NCI-H1694 (cell line): ENCODE results near the gene SHF.
"Not testable (repeated sequence)": the region's sequence is repeated elsewhere in the genome, so short reads cannot be mapped to it uniquely, and the experiment has no call there.

Source experiments
- DNase-seq: peaks from one replicate; lab custom pipeline; 2025; lab: John Stamatoyannopoulos, UW

SHF gene

GRCh38 chr15:45143946-45144345 is 43.8 kb downstream of the SHF start:
- DNase-seq, result no peak

DNA sequence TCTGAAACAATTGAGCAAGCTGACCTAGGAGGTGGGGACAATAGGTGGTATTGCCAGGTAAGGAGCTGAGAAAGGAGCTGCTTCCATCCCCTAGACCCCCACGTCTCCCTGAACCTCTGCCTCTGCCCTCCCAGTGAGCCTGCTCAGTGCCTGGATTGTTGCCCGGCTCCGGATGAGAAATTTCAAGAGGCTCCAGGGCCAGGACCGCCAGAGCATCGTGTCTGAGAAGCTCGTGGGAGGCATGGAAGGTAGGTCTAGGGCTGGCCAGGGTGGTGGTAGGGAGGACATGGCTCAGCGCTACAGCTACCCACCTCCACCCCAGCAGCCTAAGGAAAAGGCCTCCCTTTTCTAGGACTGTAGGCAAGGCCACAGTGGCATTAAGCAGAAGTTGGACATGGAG is 44.7 kb downstream of the SHF start:
- DNase-seq, result no peak

- no peak for DNase-seq
Measured at GRCh38 chr15:45141386-45141785, 46.4 kb downstream of the SHF start.

DNA sequence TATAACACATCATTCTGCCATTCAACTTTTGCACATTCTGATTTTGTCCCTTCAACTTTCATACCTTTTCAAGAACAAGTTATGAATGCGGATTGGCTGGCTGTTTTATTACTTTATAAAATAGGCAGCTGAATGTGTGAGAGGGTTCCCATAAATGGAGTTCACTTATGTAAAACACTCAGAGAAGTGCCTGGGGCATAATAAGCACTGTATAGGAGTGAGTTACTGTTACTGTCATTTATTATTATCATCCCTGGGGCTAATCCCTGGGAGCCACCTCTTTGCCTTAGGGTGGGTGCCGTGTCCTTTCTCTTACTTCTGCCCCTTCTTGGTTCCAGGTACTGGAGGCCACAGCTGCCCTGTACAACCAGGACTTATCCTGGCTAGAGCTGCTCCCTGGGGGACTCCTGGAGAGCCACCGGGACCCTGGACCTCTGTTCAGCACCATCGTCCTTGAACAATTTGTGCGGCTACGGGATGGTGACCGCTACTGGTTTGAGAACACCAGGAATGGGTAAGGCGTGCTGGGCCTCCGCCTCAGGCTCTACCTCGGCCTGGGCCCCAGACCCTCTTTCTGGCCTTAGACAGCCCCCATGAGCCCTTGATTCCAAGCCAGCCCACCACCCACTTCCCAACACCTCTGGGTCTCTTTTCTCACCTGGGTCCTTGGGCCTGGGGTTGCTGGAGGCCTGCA is 47.1 kb downstream of the SHF start:
- DNase-seq, result no peak

GRCh38 chr15:45139770-45140169 is 48.0 kb downstream of the SHF start:
- no peak for DNase-seq

DNA sequence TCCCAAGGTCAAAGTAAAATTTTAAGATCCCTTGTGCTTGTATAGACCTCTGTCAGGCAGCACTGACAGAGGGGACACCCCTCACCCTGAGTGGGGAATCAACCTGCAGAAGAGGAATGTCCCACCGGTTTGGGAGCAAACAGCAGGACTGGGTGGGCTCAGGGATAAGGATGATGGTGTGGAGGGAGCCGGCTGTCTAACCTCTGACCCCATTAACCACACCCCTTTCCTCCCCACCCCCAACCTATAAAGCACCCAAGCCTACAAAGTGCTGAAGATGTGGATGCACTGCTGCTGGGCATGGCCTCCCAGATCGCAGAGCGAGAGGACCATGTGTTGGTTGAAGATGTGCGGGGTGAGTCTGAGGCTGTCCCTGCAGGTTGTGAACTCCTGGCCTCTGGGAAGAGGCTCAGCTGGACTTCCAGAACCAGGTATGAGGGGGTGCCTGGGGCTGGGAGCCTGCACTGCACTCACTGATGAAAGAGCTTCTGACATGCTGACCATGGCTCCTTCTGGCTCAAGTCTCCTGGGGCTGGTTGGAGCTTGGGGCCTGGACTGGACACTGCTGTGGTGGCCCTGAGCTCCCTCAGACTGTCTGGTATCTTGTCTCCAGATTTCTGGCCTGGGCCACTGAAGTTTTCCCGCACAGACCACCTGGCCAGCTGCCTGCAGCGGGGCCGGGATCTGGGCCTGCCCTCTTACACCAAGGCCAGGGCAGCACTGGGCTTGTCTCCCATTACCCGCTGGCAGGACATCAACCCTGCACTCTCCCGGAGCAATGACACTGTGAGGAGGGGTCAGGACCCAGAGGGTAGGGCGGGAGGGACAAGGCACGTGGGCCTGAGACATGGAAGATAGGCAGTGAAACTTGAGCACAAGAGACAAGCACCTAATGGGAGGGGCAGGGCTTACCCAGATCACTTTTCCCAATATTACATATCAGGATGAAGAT is 48.7 kb downstream of the SHF start:
- DNase-seq, result no peak

GRCh38 chr15:45137703-45138102 is 50.1 kb downstream of the SHF start:
- DNase-seq, result no peak

DNA sequence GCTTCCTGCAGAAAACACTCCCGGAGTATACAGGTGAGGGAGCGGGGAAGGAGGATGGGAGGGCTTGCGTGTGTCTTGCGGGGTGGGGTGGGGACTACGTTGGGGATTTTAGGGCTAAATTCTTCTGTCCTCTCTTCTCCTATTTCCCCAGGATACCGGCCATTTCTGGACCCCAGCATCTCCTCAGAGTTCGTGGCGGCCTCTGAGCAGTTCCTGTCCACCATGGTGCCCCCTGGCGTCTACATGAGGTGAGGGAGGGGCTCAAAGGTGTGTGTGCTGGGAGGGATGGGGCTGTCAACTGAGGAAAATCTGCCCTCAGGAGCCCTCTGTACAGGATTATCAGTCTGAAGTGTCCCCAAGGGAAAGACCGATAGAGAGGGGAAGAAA is 51.4 kb downstream of the SHF start:
- no peak for DNase-seq

DNA sequence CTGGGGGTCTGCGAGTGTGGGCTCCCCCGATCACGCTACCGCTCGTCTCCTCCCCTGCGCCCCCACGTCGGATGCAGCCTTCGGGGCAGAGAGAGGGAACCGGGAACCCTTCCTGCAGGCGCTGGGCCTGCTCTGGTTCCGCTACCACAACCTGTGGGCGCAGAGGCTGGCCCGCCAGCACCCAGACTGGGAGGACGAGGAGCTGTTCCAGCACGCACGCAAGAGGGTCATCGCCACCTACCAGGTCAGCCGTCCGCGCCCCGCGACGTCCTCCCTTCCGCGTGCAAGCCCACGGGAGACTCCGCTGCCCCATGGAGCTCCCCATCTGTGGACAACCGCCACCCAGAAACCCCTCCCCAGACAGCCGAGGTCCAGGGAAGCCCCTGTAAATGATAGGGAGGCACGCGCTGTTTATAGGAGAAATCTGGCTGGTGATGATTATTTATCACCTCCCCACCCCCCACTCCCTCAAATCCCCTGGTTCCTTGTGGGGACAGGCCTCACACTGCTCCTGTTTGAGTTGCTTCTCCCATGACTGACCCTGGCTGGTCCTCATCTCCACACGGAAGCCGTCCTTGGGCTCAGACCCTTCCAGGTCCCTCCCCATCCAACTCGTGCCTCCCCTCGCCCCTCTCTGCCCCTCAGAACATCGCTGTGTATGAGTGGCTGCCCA is 51.9 kb downstream of the SHF start:
- DNase-seq, result not testable (repeated sequence)

- DNase-seq, result no peak
Measured at GRCh38 chr15:45134682-45135604, 52.8 kb downstream of the SHF start.

GRCh38 chr15:45134046-45134445 is 53.7 kb downstream of the SHF start:
- DNase-seq, result no peak

DNA sequence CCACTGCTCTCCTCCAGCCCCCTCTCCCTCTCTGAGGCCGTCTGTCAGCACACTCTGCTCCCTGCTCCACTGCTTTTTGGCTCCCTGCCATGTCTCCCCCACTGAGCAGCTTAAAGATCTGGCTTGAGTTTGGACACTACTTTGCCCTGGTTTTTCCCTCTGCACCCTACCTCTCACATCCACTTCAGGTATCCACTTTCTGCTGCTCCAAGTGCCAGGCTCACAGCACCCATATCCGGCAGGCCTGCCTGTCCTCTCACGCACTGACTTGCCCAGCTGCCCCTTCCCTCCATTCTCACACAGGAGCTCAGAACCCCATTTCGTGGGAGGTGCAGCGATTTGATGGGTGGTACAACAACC is 54.2 kb downstream of the SHF start:
- no peak for DNase-seq

GRCh38 chr15:45132844-45133560 is 54.8 kb downstream of the SHF start:
- no peak for DNase-seq

DNA sequence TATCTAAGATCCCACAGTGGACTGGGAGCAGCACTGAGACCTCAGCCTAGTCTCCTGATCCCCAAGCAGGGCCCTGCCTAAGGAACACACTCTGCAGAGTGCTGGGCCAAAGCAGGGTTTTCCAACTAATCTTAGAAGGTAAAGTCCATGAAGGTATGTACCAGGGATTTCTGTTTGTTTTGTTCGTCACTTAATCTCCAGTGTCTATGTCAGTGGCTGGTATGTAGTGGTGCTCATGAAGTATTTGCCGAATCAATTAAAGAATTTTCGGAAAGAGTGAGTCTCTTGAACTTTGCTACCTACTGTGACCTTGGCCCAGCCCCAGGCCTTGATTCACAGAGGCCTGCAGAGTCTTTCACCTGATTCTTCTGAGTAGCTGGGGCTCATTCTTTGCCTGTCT is 56.3 kb downstream of the SHF start:
- no peak for DNase-seq

GRCh38 chr15:45130291-45131000 is 57.3 kb downstream of the SHF start:
- DNase-seq, result no peak

DNA sequence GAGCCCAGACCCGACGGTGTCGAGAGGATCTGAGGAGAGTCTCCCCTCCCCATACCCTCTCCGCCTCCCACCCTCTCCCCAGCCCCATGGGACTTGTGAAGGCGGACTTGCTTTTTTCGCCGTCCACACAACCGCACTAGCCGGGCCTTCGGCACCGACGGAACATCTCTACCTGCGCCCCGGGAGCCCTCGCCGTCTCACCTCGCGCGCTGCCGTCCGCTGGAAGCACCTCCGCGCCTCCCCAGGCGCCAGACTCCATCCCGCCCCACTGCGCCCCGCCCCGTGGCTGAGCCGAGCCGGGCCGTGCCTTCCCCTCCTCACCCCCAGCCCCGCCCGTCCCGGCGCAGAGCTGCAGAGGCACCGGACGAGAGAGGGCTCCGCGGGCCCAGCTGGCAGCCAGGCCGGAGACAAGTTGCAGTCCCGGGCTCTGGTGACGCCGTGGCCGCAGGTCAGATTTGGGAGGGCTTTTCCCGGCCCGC is 58.1 kb downstream of the SHF start, which contains the start of the genes DUOX1 and DUOXA1:
TSS of gene DUOX1 (plus strand) at position 344 of the 479 bp plus-strand sequence. CDS start 1,973 bp downstream, outside the sequence.
TSS of gene DUOXA1 (minus strand) at position 229 of the 479 bp plus-strand sequence. CDS start 6,865 bp downstream, outside the sequence.
- no peak for DNase-seq

- no peak for DNase-seq
Measured at GRCh38 chr15:45128971-45129639, 58.7 kb downstream of the SHF start.

GRCh38 chr15:45126535-45127158 is 61.1 kb downstream of the SHF start:
- peak; percentile 73 for DNase-seq

DNA sequence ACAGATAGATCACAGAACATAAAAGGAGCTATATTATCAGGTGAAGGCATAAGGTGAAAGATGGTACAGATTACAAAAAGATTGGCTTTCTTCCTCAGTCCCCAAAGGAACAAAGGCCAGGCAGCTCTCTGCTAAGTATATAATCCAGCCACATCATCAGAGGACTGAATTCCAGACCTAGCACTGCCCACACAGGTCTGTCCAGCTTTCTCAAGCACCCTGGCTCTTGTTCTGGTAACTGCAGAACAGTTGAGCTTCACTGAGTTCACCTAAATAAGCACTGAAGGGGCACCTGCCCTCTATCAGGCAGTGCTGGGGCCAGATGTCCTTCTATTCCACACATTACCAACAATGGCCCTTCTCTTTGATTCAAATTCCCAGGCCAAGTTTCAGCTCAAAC is 64.4 kb downstream of the SHF start:
- DNase-seq, result no peak
